GM12891 (cell line): Measurements from ENCODE around the gene EHD4.

ENCODE experiments used
- PAX5 ChIP-seq: IDR thresholded peaks from 2 replicates; pipeline ENCODE4 v1.6.1; 2011; ENCODE audit warnings: low read length, moderate library complexity, mild to moderate bottlenecking; ENCODE audit not compliant: insufficient read depth, severe bottlenecking
- POLR2A ChIP-seq: IDR thresholded peaks from 2 replicates; pipeline ENCODE4 v1.6.1; 2011; ENCODE audit warnings: low read depth, low read length, control low read depth
- POLR2AphosphoS5 ChIP-seq: IDR thresholded peaks from 2 replicates; pipeline ENCODE4 v1.6.1; 2011; ENCODE audit warnings: low read depth, low read length, control low read depth
- POU2F2 ChIP-seq: IDR thresholded peaks from 2 replicates; pipeline ENCODE4 v1.6.1; 2011; ENCODE audit warnings: low read depth, mild to moderate bottlenecking, control low read depth, low read length, moderate library complexity
- SPI1 ChIP-seq: IDR thresholded peaks from 2 replicates; pipeline ENCODE4 v1.6.1; 2011; ENCODE audit warnings: low read depth, low read length, control low read depth
- TAF1 ChIP-seq: IDR thresholded peaks from 2 replicates; pipeline ENCODE4 v1.6.1; 2011; ENCODE audit warnings: low read depth, low read length, control low read depth

DNA sequence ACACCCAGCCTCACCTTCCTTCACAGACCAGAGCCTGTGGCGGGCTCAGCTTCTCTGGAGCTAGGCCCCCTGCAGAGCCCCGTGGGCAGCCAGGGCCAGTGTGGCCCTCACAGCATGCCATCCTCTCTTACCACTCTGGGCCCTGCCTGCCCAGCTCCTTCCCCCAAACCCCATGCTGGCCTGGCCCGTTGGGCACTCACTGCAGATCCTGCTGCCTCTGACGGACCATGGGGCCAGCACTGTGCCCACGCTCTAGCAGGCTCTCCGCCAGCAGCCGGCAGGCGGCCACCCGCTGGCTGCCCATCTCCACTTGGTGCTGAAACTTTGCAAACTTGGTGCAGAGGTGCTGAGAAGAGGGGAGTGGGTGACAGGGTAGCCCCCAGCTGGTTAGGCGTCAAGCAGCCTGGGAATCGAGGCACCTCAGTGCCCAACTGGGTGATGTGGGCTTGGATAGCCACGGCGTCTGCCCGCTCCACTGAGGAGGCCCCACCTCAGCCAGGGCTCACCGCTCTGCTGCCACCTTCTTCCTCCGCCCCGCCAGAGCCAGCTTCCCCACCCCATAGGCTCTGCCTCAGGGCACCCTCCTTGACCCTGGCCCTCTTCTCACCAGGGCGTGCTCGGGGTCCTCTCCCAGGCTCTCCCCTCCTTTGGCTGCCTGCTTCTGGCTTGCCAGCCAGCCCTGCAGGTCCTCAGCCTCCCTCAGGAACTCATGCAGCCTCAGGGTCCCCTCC is 101.0 kb downstream of the EHD4 start:
- TF ChIP-seq POLR2A (no peak), POLR2AphosphoS5 (no peak), SPI1 (no peak), TAF1 (no peak), POU2F2 (no peak), PAX5 (no peak)
